Caki2 (cell line): ENCODE data around the gene PANK3. TPM values are rescaled to one million over a fixed set of nuclear protein-coding genes. Genes with fewer than 3 reads are reported as not detected.

ENCODE experiments used
- DNase-seq: peaks from one replicate; pipeline ENCODE4 v3.0.0-alpha.2; 2015; ENCODE audit warnings: low read depth
- in situ Hi-C: cut with HindIII; loops from 2 replicates; pipeline ENCODE4 v1.10.0; 2016; ENCODE audit warnings: low sequenced_read_pairs, low pct_unique_long_range_greater_than_20kb, mixed read lengths
- total RNA-seq: library from RNA; depleted of rRNA; stranded (reverse); fragments of >200 nt; shearing (Covaris generic); gene quantifications from 2 replicates; pipeline ENCODE4 v1.2.3, GENCODE V29; 2014; ENCODE audit warnings: low replicate concordance; rRNA removed

The PANK3 gene
- total RNA-seq, result 34.3 and 45.8 TPM in 2 replicates

GRCh38 chr5:168578538-168579487, at the start of gene PANK3:
Gene PANK3 (minus strand): TSS chr5:168579368. CDS start chr5:168579283, 85 bp downstream.
- in situ Hi-C loops, result no loop called here
- DNase-seq, result peak; percentile 15

DNA sequence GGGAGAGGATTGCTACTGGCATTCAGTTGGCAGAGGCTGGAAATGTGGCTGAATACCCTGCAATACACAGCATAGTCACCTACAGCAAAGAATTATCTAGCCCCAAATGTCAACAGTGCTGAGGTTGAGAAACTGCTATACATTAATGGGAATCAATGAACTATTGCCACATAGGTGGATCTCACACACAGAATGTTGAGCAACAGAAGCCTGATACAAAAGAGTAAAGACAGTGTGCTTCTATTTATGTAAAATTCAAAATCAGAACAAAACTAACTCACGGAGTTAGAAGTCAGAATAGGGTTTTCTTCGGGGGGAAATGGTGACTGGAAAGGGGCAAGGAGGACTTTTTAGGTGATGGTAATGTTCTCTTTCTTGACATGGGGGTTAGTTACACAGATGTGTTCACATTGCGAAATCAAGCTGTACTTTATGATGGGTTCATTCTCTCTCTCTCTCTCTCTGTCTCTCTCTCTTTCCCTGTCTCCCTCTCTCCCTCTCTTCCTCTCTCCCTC, 45.7 kb upstream of the PANK3 start:
- DNase-seq, result no peak
- in situ Hi-C loops, result no loop called here

DNA sequence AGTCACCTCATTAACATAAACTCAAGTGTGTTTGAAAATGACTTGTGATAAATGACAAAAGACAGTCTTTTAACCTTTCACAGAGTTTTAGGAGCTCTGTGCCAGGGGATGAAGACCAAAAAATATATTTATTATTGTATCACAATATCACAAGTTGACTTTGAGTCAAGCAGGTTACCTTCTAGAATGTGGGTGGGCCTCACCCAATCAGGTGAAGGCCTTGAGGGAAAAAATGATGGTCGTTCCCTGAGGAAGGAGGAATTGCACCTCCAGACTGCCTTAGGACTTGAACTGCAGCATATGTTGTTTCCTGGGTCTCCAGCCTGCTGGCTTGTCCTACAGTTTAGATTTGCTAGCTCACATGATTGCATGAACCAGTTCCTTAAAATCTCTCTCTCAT, 41.6 kb upstream of the PANK3 start:
- no peak for DNase-seq
- in situ Hi-C loops, result no loop called here

- in situ Hi-C loops, result no loop called here
- no peak for DNase-seq
These were observed 35.5 kb upstream of the PANK3 start for GRCh38 chr5:168614661-168615060.

DNA sequence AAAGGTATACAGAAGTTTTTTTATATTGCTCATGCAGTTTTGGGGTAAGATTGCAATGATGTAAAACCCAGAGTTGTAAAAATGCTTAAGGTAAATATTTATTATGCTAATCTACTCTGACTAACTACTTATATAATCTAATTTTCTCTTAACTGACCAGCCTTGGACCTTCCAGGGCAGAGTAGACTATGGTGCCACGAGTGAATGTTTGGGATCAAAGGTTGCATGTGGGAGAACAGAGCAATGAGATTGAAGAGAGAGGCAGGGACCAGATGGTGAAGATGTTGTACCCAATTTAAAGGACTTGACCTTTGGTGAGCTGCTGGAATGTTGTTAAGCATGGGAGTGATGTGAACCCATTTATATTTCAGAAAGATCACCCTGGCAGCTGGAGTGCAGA, 34.8 kb upstream of the PANK3 start:
- in situ Hi-C loops, result no loop called here
- DNase-seq, result no peak

DNA sequence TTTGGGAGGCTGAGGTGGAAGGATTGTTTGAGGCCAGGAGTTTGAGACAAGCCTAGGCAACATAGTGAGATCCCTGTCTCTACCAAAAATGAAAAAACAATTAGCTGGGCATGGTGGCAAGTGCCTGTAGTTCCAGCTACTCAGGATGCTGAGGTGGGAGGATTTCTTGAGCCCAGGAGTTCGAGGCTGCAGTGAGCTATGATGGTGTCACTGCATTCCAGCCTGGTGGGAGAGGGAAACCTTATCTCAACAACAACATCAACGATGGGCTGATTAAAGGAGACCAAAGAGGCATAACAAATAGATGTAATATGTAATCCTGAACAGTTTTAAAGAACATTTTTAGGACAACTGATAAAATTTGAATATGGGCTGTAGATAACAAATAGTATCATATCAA, 34.2 kb upstream of the PANK3 start:
- in situ Hi-C loops, result no loop called here
- no peak for DNase-seq

- in situ Hi-C loops, result no loop called here
- no peak for DNase-seq
These were observed 33.8 kb upstream of the PANK3 start for GRCh38 chr5:168612996-168613395.

- in situ Hi-C loops, result no loop called here
- no peak for DNase-seq
These were observed 33.0 kb upstream of the PANK3 start for GRCh38 chr5:168612123-168612522.

GRCh38 chr5:168611165-168611564, 32.0 kb upstream of the PANK3 start:
- in situ Hi-C loops, result no loop called here
- no peak for DNase-seq

- in situ Hi-C loops, result no loop called here
These were observed 30.8 kb upstream of the PANK3 start for GRCh38 chr5:168609806-168610482.

GRCh38 chr5:168608821-168609220, 29.7 kb upstream of the PANK3 start:
- no peak for DNase-seq
- in situ Hi-C loops, result no loop called here

More at GRCh38 chr5:168609806-168610482, 30.8 kb upstream of the PANK3 start:
- DNase-seq, result no peak

GRCh38 chr5:168608386-168608785, 29.2 kb upstream of the PANK3 start:
- in situ Hi-C loops, result no loop called here
- DNase-seq, result no peak

- in situ Hi-C loops, result no loop called here
- DNase-seq, result no peak
These were observed 28.8 kb upstream of the PANK3 start for GRCh38 chr5:168607946-168608345.

GRCh38 chr5:168606562-168606961, 27.4 kb upstream of the PANK3 start:
- in situ Hi-C loops, result no loop called here
- DNase-seq, result no peak

GRCh38 chr5:168604436-168604835, 25.3 kb upstream of the PANK3 start:
- in situ Hi-C loops, result no loop called here
- no peak for DNase-seq

GRCh38 chr5:168603746-168604145, 24.6 kb upstream of the PANK3 start:
- DNase-seq, result no peak
- in situ Hi-C loops, result no loop called here

- no peak for DNase-seq
- in situ Hi-C loops, result no loop called here
These were observed 23.3 kb upstream of the PANK3 start for GRCh38 chr5:168602517-168602916.

DNA sequence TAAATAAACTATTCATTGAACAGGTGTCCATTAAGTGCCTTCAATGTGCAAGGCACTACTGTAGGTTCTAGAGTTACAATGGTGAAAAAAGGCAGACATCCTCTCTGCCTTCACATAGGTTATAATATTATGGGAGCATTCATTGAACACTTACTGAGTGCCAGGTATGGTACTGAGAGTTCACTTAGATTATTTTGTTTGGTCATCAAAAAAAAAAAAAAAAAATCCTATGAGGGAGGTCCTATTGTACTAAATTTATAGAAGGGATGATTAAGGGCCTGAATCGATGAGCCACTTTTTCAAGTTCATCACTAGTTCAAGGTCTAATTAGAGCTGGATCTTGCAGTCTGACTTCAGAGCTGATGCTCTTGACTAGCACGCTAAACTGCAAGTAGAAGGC, 22.8 kb upstream of the PANK3 start:
- in situ Hi-C loops, result no loop called here

DNA sequence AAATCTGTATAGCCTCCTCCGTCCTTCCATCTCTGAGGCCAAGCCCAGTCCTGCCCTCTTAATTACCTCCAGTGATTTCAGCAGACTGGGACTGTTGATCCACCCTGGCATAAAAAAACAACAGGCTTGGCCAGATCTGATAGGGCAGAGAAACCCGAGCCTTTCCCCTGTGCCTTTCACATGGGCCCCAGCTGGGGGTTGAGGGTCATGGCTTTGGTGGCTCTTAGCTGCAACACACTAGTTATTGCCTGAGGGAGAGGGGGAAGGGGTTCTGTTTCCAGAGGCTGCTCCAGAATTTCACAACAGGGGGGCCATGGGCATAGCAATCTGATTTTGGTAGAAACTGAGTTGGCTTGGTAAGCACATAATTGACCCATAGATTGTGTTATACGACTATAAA, 21.2 kb upstream of the PANK3 start:
- DNase-seq, result peak; percentile 16
- in situ Hi-C loops, result no loop called here

More for the DNA sequence above, 22.8 kb upstream of the PANK3 start:
- DNase-seq, result no peak
